ENCODE data around the gene WIPF1.

Gene WIPF1

GRCh38 chr2:174570318-174570958 lies 27.2 kb downstream of the WIPF1 start:
- Histone ChIP-seq H3K4me3 (ENCODE audit: low read depth, low read length) (no peak overlapping the region), H3K36me3 (ENCODE audit: control insufficient read depth in 2 of 2, insufficient read depth in 1 of 2, low read length in 2 of 2) (peaks cover 0 to 21% of the 10 kb centered on the region in 2 experiments; a peak in 2 of 3 replicates), H3K9me3 (ENCODE audit: control insufficient read depth, insufficient read depth, low read depth, low read length) (no peaks in the 10 kb centered on the region), H3K4me1 (ENCODE audit: control insufficient read depth, insufficient read depth, low read length) (no peaks in the 10 kb centered on the region), H3K27ac (ENCODE audit: extremely low read depth, low read depth, low read length) (no peak overlapping the region)
- no peak for TF ChIP-seq KLF9 (tag by site-specific recombination; IDR thresholded peaks at IDR 0.05; ENCODE audit: low read depth)
- POLR2A ChIA-PET = no interaction called here
- CTCF ChIA-PET = no interaction called here

- H3K36me3 ChIP-seq (ENCODE audit: control insufficient read depth in 2 of 2, insufficient read depth in 1 of 2, low read length in 2 of 2) = peaks cover 0 to 21% of the 10 kb centered on the region in 2 experiments; a peak in 2 of 3 replicates
- ChIA-PET CTCF (no interaction called here), POLR2A (no interaction called here)
These were observed 27.9 kb downstream of the WIPF1 start for GRCh38 chr2:174569678-174570077.

GRCh38 chr2:174568425-174568824 lies 29.2 kb downstream of the WIPF1 start:
- ChIA-PET POLR2A (no interaction called here), CTCF (interaction anchor here (0.7 to 1.4 kb wide), 2 partner anchors 105 to 181 kb away, joined by 3 to 5 read pairs; no protein-coding TSS in a partner anchor)
- H3K4me3 ChIP-seq (ENCODE audit: low read depth, low read length) = no peak overlapping the region
- H3K27ac ChIP-seq (ENCODE audit: extremely low read depth, low read depth, low read length) = no peak overlapping the region
- TF ChIP-seq SP7 (tag by site-specific recombination; IDR thresholded peaks at IDR 0.05) (no peak), INSM2 (tag by site-specific recombination; IDR thresholded peaks at IDR 0.05) (no peak), OSR2 (tag by site-specific recombination; IDR thresholded peaks at IDR 0.05) (no peak), ZNF76 (tag by site-specific recombination; IDR thresholded peaks at IDR 0.05; ENCODE audit: borderline replicate concordance, low read depth) (no peak), PRDM6 (tag by site-specific recombination; IDR thresholded peaks at IDR 0.05) (no peak), ZNF639 (tag by site-specific recombination; IDR thresholded peaks at IDR 0.05) (no peak), ZNF658 (tag by site-specific recombination; IDR thresholded peaks at IDR 0.05) (no peak), GLI2 (tag by site-specific recombination; IDR thresholded peaks at IDR 0.05; ENCODE audit: borderline replicate concordance, low read depth) (no peak), CTCF (tag by site-specific recombination; IDR thresholded peaks at IDR 0.05) (no peak)
- no peaks in the 10 kb centered on the region for H3K9me3 ChIP-seq (ENCODE audit: control insufficient read depth, insufficient read depth, low read depth, low read length)
- no peaks in the 10 kb centered on the region for H3K4me1 ChIP-seq (ENCODE audit: control insufficient read depth, insufficient read depth, low read length)
- peaks cover 0 to 21% of the 10 kb centered on the region in 2 experiments; a peak in 1 of 3 replicates for H3K36me3 ChIP-seq (ENCODE audit: control insufficient read depth in 2 of 2, insufficient read depth in 1 of 2, low read length in 2 of 2)

More at GRCh38 chr2:174569678-174570077, 27.9 kb downstream of the WIPF1 start:
- no peak overlapping the region for H3K4me3 ChIP-seq (ENCODE audit: low read depth, low read length)
- H3K4me1 ChIP-seq (ENCODE audit: control insufficient read depth, insufficient read depth, low read length) = no peaks in the 10 kb centered on the region
- no peak overlapping the region for H3K27ac ChIP-seq (ENCODE audit: extremely low read depth, low read depth, low read length)
- no peaks in the 10 kb centered on the region for H3K9me3 ChIP-seq (ENCODE audit: control insufficient read depth, insufficient read depth, low read depth, low read length)
- TF ChIP-seq ZSCAN23 (tag by site-specific recombination; IDR thresholded peaks at IDR 0.05) (no peak), ZNF155 (tag by site-specific recombination; IDR thresholded peaks at IDR 0.05) (no peak), ZNF660 (tag by site-specific recombination; IDR thresholded peaks at IDR 0.05) (no peak), ZNF174 (tag by site-specific recombination; IDR thresholded peaks at IDR 0.05) (no peak), KLF7 (tag by site-specific recombination; IDR thresholded peaks at IDR 0.05; ENCODE audit: borderline replicate concordance) (no peak)
